HG02884 (cell line): ENCODE data around the gene LFNG.
A peak's percentile ranks its signal among the peaks of the same experiment; 100 is the strongest.

Experiments
- ATAC-seq: cut with Tn5 transposase; IDR thresholded peaks from one replicate; pipeline ENCODE4 v1.9.1; 2021; ENCODE audit warnings: mild to moderate bottlenecking, moderate library complexity; ENCODE audit not compliant: unreplicated experiment

The LFNG gene

GRCh38 chr7:2519119-2519930, at the start of gene LFNG:
LFNG (plus strand) TSS chr7:2519774; CDS start chr7:2519862, 88 bp downstream.
- peak; percentile 74 for ATAC-seq

GRCh38 chr7:2470204-2471021, 49.2 kb upstream of the LFNG start:
- no peak for ATAC-seq

GRCh38 chr7:2471022-2471329, 48.6 kb upstream of the LFNG start:
- no peak for ATAC-seq

GRCh38 chr7:2471396-2471795, 48.2 kb upstream of the LFNG start:
- no peak for ATAC-seq

- no peak for ATAC-seq
Measured at GRCh38 chr7:2472739-2473138, 46.8 kb upstream of the LFNG start.

GRCh38 chr7:2473496-2474180, 45.9 kb upstream of the LFNG start:
- no peak for ATAC-seq

- ATAC-seq = no peak
Measured at GRCh38 chr7:2474224-2474623, 45.4 kb upstream of the LFNG start.

- no peak for ATAC-seq
Measured at GRCh38 chr7:2474813-2475677, 44.5 kb upstream of the LFNG start.

- ATAC-seq = no peak
Measured at GRCh38 chr7:2475678-2476015, 43.9 kb upstream of the LFNG start.

GRCh38 chr7:2476298-2476697, 43.3 kb upstream of the LFNG start, which contains the start of gene GRIFIN:
GRIFIN (minus strand) TSS chr7:2476398; CDS start chr7:2476383, 15 bp downstream.
- ATAC-seq = no peak

- no peak for ATAC-seq
Measured at GRCh38 chr7:2476776-2477446, 42.7 kb upstream of the LFNG start.

- ATAC-seq = peak; percentile 48
Measured at GRCh38 chr7:2477447-2478398, 41.9 kb upstream of the LFNG start.

GRCh38 chr7:2478399-2478785, 41.2 kb upstream of the LFNG start:
- ATAC-seq = no peak

GRCh38 chr7:2478800-2479199, 40.8 kb upstream of the LFNG start:
- ATAC-seq = no peak

GRCh38 chr7:2479276-2480069, 40.1 kb upstream of the LFNG start:
- no peak for ATAC-seq

- ATAC-seq = no peak
Measured at GRCh38 chr7:2480070-2480408, 39.5 kb upstream of the LFNG start.

- ATAC-seq = no peak
Measured at GRCh38 chr7:2481195-2481594, 38.4 kb upstream of the LFNG start.

GRCh38 chr7:2482725-2483451, 36.7 kb upstream of the LFNG start:
- ATAC-seq = no peak
